ENCODE measurements around the gene G6PC3.

G6PC3 gene

GRCh38 chr17:44069974-44070454 is 521 bp upstream of the G6PC3 start:
- ATAC-seq = no peak

GRCh38 chr17:44071198-44071520 is 624 bp downstream of the G6PC3 start:
- ATAC-seq = no peak
- TF ChIP-seq TCF4 (CRISPR knock-in tag; IDR thresholded peaks at IDR 0.05; ENCODE audit: borderline replicate concordance) = 0 out of 2 replicates have a peak, but pooled peaks have one; percentile 1
- no peak for TF ChIP-seq OSR1 (CRISPR knock-in tag; IDR thresholded peaks at IDR 0.05)
- no peak for TF ChIP-seq SNAI2 (CRISPR knock-in tag; IDR thresholded peaks at IDR 0.05)

More at GRCh38 chr17:44069974-44070454, 521 bp upstream of the G6PC3 start:
- no peak for TF ChIP-seq CSRNP3 (CRISPR knock-in tag; IDR thresholded peaks at IDR 0.05)

- TF ChIP-seq SNAI2 (CRISPR knock-in tag; IDR thresholded peaks at IDR 0.05) = no peak
- no peak for TF ChIP-seq ZFP3 (CRISPR knock-in tag; IDR thresholded peaks at IDR 0.05)
- no peak for TF ChIP-seq ESRRG (CRISPR knock-in tag; IDR thresholded peaks at IDR 0.05)
- no peak for TF ChIP-seq ARNTL (CRISPR knock-in tag; IDR thresholded peaks at IDR 0.05; ENCODE audit: borderline replicate concordance, low read depth)
- no peak for TF ChIP-seq TSHZ2 (CRISPR knock-in tag; IDR thresholded peaks at IDR 0.05)
- TF ChIP-seq PPARA (CRISPR knock-in tag; IDR thresholded peaks at IDR 0.05; ENCODE audit: borderline replicate concordance) = no peak
- no peak for TF ChIP-seq ZC3H10 (CRISPR knock-in tag; IDR thresholded peaks at IDR 0.05)
- TF ChIP-seq RARB (CRISPR knock-in tag; IDR thresholded peaks at IDR 0.05) = no peak
- no peak for TF ChIP-seq ZNF70 (CRISPR knock-in tag; IDR thresholded peaks at IDR 0.05)
- TF ChIP-seq GLIS3 (CRISPR knock-in tag; IDR thresholded peaks at IDR 0.05) = no peak
- TF ChIP-seq ZNF8 (CRISPR knock-in tag; IDR thresholded peaks at IDR 0.05) = no peak
- TF ChIP-seq CREB5 (CRISPR knock-in tag; IDR thresholded peaks at IDR 0.05; ENCODE audit: low read depth) = no peak
- no peak for TF ChIP-seq TOX (CRISPR knock-in tag; IDR thresholded peaks at IDR 0.05; ENCODE audit: borderline replicate concordance)
- no peak for TF ChIP-seq TCF4 (CRISPR knock-in tag; IDR thresholded peaks at IDR 0.05; ENCODE audit: borderline replicate concordance)
- no peak for TF ChIP-seq POU6F1 (CRISPR knock-in tag; IDR thresholded peaks at IDR 0.05; ENCODE audit: borderline replicate concordance, low read depth)
- TF ChIP-seq OSR1 (CRISPR knock-in tag; IDR thresholded peaks at IDR 0.05) = no peak
- TF ChIP-seq ZNF565 (CRISPR knock-in tag; conservative IDR thresholded peaks at IDR 0.05; ENCODE audit: low read depth) = no peak
- no peak for TF ChIP-seq ISL1 (CRISPR knock-in tag; IDR thresholded peaks at IDR 0.05)
- no peak for TF ChIP-seq PATZ1 (CRISPR knock-in tag; IDR thresholded peaks at IDR 0.05; ENCODE audit: borderline replicate concordance)
- TF ChIP-seq ZFP30 (CRISPR knock-in tag; IDR thresholded peaks at IDR 0.05) = no peak
- no peak for ATAC-seq
Measured at GRCh38 chr17:44071772-44072171, 1.2 kb downstream of the G6PC3 start.

Data from SK-N-SH treated with all-trans-retinoic acid at 6 μM for 48 hours (cell line).